GM18511 (cell line): ENCODE measurements around the gene SCGB1D1.

Experiments
- ATAC-seq: cut with Tn5 transposase; IDR thresholded peaks from one replicate; pipeline ENCODE4 v1.9.1; 2021; ENCODE audit warnings: mild to moderate bottlenecking, moderate library complexity; ENCODE audit not compliant: unreplicated experiment

Gene SCGB1D1, protein sequence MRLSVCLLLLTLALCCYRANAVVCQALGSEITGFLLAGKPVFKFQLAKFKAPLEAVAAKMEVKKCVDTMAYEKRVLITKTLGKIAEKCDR

DNA sequence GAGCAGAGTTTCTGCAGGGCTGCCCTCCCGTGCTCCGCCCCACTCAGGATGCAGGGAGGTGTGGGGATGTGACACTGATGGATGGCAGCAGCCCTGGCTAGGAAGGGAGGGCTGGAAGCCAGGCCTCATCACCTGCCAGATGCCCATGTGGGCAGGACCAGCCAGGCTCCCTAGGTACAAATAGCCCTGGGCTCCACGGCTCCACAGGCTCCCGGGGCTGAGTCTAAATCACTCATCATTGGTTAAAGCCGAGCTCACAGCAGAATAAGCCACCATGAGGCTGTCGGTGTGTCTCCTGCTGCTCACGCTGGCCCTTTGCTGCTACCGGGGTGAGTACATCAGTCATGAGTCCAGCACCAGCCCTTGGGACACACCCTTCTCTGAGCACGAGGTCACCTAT lies at the start of gene SCGB1D1:
Gene SCGB1D1 (plus strand): TSS at position 206 of the 400 bp plus-strand sequence. CDS start 69 bp downstream, at position 275.
- ATAC-seq = no peak

DNA sequence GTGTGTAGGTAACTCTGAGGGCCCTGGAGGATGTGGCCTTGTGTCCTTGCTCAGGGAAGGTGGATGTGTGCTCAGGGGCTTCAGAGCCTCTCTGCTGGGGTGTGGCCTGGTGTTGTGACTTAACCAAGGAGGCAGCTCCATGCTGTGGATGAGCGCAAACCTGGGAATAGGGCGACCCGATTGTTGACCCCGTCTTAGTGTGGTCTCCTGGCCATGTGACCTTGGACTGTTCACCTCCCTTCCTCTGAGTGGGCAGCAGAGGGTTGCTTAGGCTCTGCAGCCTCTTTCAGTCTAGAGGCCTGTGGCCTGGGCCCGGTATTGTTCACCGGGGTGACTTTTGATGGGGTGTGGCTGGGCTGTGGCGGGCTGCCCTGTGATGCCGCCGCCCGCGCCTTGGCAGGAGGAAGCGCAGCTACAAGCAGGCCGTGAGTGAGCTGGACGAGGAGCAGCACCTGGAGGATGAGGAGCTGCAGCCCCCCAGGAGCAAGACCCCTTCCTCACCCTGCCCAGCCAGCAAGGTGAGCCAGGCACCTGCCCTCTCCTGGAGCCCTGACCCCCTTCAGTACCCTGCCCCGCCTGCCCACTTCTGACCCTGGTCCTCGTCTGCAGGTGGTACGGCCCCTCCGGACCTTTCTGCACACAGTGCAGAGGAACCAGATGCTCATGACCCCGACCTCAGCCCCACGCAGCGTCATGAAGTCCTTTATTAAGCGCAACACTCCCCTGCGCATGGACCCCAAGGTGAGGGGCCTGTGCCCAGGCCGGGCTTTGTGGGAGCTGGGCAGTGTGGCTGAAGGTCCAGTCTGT lies 49.5 kb upstream of the SCGB1D1 start:
- ATAC-seq = no peak

DNA sequence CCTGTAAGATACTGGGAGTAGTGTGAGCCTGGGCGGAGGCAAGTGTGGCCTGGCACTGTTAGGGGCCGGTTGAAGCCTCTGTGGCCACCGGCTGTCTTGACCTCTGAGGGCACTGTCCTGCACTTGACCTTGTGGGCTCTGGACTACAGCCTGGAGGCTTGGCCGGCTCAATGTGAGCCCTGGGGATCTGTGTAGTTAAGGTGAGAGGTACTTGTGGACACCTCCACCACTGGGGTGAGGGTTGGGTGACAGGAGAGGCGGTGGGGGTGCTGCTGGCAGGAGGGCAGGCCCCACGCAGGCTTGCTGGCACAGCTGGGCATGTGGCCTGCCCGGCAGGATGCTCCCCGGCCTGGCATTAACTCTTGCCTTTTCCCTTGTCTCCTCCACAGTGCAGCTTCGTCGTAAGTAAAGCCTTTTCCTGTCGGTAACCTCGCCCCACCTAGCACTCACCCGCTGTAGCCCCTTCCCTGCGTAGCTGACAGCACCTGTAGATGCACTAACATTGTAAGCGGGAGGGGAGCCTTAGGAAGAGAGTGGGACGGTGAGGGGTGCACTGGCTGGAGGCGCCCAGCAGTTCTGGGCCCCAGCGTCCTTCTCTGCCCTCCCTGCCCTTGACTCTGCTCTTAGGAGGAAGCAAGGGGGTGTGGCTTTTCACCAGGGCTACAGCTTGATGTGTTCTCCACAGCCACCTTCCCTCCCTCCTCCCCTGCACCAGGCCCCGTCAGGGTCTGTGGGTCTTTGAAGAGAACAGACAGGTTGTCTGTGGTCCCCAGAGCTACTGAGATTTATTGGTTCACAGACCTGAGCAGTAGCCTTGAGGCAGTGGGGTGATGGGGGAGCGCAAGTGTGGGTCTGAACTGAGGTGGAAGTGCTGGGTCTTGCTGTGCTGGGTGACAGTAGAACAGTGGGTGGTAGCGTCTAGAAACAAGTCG lies 48.6 kb upstream of the SCGB1D1 start:
- no peak for ATAC-seq

DNA sequence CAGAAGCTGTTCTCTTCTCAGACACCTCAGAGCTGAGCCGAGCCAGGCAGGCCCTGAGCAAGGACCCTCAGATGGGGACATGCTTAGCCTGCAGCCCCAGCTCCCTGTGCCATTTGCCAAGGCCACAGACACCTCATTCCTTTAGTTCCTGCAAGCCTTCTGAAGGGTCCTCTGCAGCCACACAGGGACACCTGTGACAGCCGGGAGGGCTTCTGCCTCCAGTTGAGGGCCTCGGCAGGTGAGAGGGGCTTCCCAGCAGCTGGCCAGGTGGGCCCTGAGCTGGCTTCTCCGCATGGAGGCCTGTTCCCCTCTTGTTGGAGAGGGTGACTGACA lies 48.0 kb upstream of the SCGB1D1 start:
- no peak for ATAC-seq

DNA sequence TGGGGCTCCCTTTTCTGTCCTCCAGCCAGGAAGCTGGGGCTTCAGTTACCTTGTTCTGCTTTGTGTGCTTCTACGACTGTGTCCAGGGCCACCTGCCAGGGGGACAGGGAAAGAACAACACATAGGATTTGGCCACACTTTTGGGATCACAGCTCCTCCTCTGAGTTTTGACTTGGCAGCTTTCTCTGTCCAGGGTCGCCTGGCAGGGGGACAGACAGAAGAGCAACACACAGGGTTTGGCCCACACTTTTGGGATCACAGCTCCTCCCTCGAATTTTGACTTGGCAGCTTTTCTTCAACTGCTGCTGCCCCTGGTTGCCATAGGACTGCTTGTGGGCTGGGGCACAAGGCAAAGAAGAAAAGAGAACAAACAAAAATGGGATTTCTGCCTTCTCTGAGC lies 47.1 kb upstream of the SCGB1D1 start:
- no peak for ATAC-seq

DNA sequence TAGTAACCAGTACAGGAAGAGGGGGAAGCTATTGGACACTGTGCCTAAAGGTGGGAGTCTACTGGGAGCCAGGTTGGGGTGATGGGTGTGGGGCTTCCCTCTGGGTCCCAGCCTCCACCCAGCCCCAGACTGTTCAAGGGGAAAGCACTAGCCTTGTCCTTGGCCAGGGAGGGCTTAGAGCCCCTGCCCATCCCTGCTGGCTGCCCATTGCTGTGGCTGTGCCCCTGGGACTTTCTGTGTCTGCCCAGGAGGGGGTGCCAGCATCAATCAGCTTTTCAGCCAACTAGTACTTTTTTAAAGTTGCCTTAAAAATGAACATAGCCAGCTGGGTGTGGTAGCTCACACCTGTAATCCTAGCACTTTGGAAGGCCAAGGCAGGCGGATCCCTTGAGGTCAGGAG lies 46.3 kb upstream of the SCGB1D1 start:
- no peak for ATAC-seq

DNA sequence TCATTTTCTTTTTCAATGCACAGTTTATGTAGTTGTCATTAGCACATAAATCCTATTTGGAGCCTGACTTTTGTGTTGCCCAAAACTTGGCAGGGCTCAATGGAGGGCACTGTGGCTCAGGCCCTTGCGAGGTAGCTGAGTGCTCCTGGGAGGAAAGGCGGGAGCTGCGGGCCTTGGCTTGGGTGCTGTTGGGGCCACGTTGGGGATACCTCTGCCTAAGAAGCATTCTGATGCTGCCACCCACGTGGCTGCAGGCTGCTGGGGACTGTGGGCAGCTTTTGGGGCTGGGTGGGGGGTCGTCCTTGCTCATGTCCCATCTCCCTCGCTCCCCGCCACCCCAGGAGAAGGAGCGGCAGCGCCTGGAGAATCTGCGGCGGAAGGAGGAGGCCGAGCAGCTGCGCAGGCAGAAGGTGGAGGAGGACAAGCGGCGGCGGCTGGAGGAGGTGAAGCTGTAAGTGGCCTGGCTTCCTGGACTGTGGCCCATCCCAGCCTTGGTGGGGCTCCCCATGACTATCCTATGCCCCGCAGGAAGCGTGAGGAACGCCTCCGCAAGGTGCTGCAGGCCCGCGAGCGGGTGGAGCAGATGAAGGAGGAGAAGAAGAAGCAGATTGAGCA lies 45.3 kb upstream of the SCGB1D1 start:
- no peak for ATAC-seq

DNA sequence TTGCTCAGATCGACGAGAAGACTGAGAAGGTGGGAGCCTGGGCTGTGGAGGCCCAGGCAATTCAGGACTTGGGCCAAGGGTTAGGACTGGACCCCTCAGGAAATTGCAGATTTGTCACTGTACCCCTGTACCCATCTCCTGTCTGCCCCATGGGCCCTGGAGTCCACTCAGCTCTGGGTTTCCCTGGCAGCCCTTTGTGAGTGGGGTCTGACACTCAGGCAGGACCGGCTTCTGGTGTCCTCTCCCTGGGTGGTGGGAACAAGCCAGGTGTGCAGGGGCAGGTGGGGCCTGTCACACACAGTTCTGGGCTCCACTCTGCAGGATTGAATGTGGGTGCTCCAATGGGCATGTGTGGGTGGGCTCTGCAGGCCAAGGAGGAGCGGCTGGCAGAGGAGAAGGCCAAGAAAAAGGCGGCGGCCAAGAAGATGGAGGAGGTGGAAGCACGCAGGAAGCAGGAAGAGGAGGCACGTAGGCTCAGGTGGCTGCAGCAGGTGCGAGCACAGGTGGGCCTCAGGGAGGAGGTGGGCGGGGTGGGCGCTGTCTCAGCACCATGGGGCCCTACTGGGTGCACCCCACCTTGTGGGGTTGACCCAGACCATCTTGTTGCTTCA lies 44.6 kb upstream of the SCGB1D1 start:
- no peak for ATAC-seq

DNA sequence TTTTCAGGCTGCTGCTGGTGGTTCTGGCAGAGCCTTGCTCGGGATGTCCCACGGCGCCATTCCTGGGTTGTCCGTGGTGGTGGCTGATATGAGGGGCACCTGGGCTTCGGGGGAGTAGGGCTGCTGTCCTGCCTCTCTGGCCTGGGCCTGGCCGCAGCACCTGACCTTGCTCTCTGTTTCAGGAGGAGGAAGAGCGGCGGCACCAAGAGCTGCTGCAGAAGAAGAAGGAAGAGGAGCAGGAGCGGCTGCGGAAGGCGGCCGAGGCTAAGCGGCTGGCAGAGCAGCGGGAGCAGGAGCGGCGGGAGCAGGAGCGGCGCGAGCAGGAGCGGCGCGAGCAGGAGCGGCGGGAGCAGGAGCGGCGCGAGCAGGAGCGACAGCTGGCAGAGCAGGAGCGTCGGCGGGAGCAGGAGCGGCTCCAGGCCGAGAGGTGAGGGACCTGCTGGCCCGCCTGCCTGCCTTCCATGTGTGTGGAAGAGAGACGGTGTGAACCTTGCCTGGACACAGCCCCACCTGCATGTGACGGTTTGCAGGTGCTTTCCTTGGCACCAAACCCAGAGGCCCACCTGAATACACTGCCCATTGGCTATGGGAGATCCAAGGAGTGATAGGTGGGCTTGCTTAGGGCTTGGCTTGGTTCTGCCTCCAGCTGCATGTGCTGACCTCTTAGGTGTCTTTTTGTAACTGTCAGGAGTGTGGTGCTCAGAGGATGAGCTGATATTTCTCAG lies 43.4 kb upstream of the SCGB1D1 start:
- ATAC-seq = no peak

DNA sequence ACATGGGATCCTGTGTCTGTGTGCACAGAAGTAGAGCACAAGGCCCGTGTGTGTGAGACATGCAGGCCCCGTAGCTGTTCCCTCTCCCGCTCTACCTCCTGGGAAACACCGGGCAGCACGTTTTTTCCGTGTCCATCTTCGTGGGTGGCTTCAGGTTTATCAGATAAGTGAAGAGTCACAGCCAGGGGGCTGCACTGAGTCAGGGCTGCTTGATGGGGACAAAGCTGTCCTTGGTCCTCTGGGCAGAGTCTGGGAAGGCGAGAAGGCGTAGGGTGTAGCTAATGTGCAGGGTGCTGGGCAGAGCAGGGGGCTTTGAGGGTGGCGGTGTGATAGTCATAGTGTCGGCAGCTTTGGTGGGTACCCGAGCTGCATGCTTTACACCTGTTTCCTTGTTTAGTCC lies 42.5 kb upstream of the SCGB1D1 start:
- ATAC-seq = no peak

DNA sequence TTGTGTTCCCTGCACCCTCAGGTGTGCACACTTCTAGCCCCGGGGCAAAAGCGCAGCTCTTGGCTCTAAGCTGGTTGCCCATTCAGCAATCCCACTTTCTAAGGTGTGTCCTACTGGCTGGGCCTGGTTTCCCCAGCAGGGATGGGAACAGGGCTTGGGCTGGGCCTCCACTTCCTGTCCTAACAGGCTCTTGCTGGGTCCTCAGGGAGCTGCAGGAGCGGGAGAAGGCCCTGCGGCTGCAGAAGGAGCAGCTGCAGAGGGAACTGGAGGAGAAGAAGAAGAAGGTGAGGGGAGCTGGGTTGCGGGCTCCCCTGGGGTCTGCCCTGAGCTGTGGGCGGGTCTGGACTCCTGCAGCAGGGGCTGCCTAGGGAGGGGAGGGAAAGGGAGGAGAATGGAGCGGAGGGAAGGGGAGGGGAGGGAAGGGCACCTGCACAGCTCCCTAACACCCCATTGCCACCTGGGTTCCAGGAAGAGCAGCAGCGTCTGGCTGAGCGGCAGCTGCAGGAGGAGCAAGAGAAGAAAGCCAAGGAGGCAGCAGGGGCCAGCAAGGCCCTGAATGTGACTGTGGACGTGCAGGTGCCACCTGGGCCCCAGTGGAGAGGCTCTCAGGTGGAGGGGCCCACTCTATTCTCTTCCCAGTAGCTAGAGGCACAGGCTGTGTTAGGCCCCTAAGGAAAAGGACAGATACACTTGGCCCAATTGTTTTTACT lies 41.6 kb upstream of the SCGB1D1 start:
- no peak for ATAC-seq

DNA sequence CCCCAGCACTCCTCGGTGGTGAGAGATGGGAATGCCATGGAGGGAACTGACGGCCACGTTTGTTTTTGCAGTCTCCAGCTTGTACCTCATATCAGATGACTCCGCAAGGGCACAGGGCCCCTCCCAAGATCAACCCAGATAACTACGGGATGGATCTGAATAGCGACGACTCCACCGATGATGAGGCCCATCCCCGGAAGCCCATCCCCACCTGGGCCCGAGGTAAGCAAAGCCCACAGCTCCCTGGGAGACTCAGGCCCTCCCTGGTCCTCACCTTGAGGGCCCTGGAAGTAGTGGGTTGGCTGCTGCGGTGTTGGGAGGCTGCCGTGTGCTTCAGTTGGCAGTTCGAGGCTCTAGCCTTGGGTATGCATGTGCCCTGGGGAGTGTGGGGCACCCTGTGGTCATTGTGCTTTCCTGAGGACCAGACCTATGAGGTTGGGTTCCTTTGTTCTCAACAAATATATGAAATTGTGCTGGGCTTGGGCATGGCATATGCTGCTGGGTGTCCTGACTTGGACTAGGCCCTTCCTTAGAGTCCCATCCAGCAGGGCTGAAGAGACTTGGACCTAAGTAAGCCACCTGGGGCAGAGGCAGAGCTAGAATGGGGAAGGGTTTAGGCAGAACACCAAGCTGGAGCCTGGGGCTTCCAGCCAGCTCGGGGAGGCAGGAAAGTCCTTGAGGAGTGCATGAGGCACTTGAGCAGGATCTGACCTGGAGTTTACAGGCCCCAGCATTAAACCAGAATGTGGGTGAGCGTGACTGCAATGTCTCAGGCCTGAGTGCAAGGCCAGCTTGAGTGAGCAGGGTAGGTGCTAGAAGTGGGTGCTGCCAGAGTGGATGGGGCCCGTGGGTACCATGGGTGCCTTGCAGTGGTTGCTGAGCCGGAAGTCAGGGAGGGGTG lies 39.8 kb upstream of the SCGB1D1 start:
- ATAC-seq = no peak

DNA sequence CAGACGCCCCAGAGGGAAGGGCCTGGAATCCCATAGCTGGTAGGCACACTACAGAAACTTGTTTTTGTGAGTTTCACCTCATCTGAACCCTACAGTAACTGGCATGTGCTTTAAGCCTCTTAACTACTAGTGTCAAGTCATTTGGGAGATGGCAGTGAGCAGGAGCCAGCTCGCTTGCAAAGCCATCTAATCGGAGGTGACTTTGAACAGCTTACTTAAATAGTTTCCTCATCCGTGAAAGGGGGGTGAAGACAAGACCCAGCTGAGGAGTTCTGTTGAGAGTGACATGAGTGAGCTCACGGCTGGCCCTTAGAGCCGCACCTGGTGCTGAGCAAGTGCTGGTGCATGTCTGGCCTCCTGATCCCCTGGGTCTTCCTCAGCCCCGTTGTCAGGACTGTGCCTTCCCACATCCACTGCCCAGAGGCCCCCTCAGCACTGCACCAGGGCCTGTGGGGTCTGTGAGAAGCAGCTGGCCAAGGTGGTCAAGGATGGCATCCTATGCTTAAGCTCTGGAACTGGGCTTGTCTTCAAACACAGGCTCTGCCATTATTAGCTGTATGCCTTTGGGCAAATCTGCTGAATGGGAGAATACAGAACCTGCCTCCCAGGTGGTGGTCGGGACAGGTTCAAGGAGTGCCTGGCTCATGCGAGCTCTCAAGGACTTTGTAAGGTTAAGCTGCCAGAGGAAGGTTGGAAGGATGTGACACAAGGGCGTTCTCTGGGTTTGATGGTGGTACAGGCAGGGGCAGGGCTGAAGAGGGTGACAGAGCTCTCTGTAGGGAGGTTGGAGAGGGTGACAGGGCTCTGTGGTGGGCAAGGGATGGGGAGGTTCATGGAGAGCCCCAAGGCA lies 38.9 kb upstream of the SCGB1D1 start:
- no peak for ATAC-seq

DNA sequence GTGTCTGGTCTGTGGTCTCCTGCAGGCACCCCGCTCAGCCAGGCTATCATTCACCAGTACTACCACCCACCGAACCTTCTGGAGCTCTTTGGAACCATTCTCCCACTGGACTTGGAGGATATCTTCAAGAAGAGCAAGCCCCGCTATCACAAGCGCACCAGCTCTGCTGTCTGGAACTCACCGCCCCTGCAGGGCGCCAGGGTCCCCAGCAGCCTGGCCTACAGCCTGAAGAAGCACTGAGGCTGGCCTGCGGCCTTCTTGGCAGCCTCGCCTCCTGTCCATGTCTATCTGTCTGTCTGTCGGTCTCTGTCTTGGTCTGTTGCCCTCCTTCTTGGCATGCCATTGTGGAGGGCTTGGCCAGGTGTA lies 38.3 kb upstream of the SCGB1D1 start:
- no peak for ATAC-seq

DNA sequence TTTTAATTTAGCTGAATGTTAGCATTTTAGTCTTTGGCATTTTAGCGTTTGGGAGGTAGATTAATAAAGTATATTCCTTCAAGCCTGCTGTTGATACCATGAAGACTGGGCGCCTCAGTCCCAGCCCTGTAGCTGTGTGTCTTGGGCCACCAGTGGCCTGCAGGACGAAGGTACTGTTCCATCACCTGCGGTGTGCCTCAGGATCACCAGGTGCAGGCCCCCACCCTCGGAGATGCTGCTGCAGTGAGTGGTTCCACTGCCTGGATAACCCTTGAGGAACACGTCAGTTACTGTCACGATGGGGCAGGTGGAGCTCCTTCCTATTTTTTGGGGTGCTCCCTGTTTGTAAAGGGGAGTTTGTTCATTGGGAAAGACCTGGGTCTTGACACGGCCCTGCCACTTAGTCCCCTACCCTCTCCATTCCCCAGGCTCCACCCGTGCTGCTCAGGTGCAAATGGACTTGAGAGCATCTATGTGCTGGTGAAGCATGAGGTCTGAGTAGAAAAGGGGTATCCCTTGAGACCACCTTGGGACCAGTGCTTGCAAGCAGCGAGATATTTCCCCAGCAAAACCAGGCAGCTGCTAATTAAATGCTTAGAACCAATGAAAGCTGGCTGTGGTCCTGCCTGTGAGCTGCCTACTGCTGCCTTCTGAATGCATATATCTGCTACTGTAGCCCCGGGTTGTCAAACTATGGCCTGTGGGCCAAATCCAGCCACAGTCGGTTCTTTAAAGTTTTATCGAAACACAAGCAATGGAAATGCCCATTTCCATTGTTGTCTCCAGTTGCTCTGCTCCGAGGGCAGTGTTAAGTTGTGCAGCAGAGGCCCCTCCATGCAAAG lies 37.5 kb upstream of the SCGB1D1 start:
- no peak for ATAC-seq

DNA sequence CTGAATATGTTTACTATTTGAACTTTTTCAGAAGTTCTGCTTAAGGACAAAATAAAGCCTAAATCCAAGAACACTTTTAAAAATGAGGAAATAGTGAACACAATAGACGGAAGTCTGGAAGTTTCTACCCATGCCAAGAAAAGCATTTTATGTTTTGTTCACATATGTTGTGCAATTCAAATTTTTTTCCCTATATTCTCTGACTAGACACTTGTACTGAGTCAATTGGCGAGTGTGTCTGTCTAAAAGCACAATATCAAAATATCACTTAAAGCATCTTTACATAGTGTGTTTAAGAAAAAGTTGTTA lies 37.0 kb upstream of the SCGB1D1 start:
- no peak for ATAC-seq

DNA sequence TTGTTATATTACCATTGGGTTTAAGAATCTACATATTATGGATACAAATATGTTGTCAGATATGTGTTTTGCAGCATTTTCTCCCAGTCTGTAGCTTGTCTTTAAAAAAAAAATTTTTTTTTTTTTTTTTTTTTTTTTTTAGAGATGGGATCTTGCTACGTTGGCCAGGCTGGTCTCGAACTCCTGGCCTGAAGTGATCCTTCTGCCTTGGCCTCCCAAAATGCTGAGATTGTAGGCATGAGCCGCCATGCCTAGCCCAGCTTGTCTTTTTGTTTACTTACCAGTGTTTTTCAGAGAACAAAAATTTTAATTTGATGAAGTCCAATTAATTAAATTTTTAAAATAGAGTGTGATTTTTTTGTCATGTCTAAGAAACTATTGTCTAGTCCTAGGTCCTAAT lies 36.4 kb upstream of the SCGB1D1 start:
- no peak for ATAC-seq
